Duodenal mucosa (tissue), 2 donors: ENCODE results near the gene DSCAML1.

Source experiments
- H3K27ac ChIP-seq: one replicate; pipeline ENCODE4 v1.7.0; 2013; ENCODE audit warnings: low read depth, low read length
- H3K27me3 ChIP-seq, 2 donors: one replicate each; pipeline ENCODE4 v1.7.0; 2013; ENCODE audit warnings: low read length in 2 of 2, control low read depth in 1 of 2; ENCODE audit not compliant: insufficient read depth in 2 of 2, control insufficient read depth in 1 of 2
- H3K36me3 ChIP-seq, 2 donors: one replicate each; pipeline ENCODE4 v1.7.0; 2013; ENCODE audit warnings: low read length in 2 of 2, control low read depth in 1 of 2; ENCODE audit not compliant: insufficient read depth in 2 of 2, control insufficient read depth in 1 of 2
- H3K4me1 ChIP-seq, 2 donors: one replicate each; pipeline ENCODE4 v1.7.0; 2013; ENCODE audit warnings: low read length in 2 of 2, control low read depth in 1 of 2; ENCODE audit not compliant: insufficient read depth in 2 of 2, control insufficient read depth in 1 of 2
- H3K4me3 ChIP-seq, 2 donors: one replicate each; pipeline ENCODE4 v1.7.0; 2013; ENCODE audit warnings: low read length in 2 of 2, low read depth in 1 of 2
- H3K9ac ChIP-seq, 2 donors: one replicate each; pipeline ENCODE4 v1.7.0; 2013; ENCODE audit warnings: low read length in 2 of 2, low read depth in 1 of 2
- H3K9me3 ChIP-seq, 2 donors: one replicate each; pipeline ENCODE4 v1.7.0; 2013; ENCODE audit warnings: low read length in 2 of 2, control low read depth in 1 of 2; ENCODE audit not compliant: control insufficient read depth in 1 of 2

DSCAML1 gene

GRCh38 chr11:117662671-117663269 lies 134.2 kb downstream of the DSCAML1 start:
- H3K9me3 ChIP-seq, result no peaks in the 10 kb centered on the region
- H3K4me1 ChIP-seq, result peaks cover 13 to 18% of the 10 kb centered on the region in 2 donors
- H3K4me3 ChIP-seq, result no peak overlapping the region
- no peak overlapping the region for H3K27ac ChIP-seq
- no peak overlapping the region for H3K9ac ChIP-seq
- no peaks in the 10 kb centered on the region for H3K36me3 ChIP-seq
- no peaks in the 10 kb centered on the region for H3K27me3 ChIP-seq

DNA sequence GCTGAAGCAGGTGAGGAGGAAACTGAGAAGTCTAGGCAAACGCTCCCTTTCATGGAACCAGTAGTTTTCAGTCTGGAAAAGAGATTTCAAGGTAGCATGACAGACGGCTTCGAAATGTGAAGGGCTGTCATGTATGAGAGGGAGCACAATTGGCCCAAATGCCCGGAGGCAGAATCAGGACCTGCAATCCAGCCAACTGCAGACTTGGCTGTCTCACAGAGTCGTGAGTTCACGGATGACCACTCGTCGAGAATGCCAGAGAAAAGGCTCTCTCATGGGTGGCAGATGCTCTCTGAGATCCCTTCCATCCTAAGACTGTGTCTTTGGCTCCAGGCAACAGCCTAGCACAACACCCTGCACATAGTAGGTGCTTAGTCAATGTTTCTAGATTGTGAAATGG lies 134.8 kb downstream of the DSCAML1 start:
- peaks cover 13 to 19% of the 10 kb centered on the region in 2 donors for H3K4me1 ChIP-seq
- no peak overlapping the region for H3K27ac ChIP-seq

GRCh38 chr11:117658809-117659208 lies 138.2 kb downstream of the DSCAML1 start:
- H3K27ac ChIP-seq, result no peak overlapping the region
- H3K36me3 ChIP-seq, result no peaks in the 10 kb centered on the region
- H3K4me3 ChIP-seq, result no peak overlapping the region
- peaks cover 11 to 13% of the 10 kb centered on the region in 2 donors for H3K4me1 ChIP-seq
- no peak overlapping the region for H3K9ac ChIP-seq
- H3K27me3 ChIP-seq, result no peaks in the 10 kb centered on the region
- no peaks in the 10 kb centered on the region for H3K9me3 ChIP-seq

More for the DNA sequence above, 134.8 kb downstream of the DSCAML1 start:
- Histone ChIP-seq H3K9me3 (no peaks in the 10 kb centered on the region), H3K36me3 (no peaks in the 10 kb centered on the region), H3K27me3 (no peaks in the 10 kb centered on the region), H3K4me3 (no peak overlapping the region), H3K9ac (no peak overlapping the region)

DNA sequence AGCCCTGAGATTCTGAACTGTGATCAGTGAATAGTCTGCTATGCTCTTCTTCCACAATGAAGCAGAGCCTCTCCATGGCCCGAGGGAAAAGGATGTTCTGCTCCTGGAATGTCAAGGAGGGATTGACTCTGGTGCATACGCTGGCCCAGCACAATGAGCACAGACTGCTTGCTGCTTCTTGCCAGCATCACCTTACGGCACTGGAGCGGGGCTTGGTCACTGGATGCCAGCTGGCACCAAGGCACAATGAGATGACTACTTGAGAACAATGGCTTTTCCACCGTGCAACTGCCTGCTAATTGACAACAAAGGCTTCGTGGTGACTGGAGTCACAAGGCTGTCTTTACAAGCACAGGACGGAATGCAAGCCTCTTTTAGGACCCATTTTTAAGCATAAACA lies 139.2 kb downstream of the DSCAML1 start:
- H3K36me3 ChIP-seq, result no peaks in the 10 kb centered on the region
- no peaks in the 10 kb centered on the region for H3K9me3 ChIP-seq
- H3K27me3 ChIP-seq, result no peaks in the 10 kb centered on the region
- H3K27ac ChIP-seq, result no peak overlapping the region
- H3K4me3 ChIP-seq, result no peak overlapping the region
- H3K9ac ChIP-seq, result no peak overlapping the region
- peaks cover 11 to 13% of the 10 kb centered on the region in 2 donors for H3K4me1 ChIP-seq

DNA sequence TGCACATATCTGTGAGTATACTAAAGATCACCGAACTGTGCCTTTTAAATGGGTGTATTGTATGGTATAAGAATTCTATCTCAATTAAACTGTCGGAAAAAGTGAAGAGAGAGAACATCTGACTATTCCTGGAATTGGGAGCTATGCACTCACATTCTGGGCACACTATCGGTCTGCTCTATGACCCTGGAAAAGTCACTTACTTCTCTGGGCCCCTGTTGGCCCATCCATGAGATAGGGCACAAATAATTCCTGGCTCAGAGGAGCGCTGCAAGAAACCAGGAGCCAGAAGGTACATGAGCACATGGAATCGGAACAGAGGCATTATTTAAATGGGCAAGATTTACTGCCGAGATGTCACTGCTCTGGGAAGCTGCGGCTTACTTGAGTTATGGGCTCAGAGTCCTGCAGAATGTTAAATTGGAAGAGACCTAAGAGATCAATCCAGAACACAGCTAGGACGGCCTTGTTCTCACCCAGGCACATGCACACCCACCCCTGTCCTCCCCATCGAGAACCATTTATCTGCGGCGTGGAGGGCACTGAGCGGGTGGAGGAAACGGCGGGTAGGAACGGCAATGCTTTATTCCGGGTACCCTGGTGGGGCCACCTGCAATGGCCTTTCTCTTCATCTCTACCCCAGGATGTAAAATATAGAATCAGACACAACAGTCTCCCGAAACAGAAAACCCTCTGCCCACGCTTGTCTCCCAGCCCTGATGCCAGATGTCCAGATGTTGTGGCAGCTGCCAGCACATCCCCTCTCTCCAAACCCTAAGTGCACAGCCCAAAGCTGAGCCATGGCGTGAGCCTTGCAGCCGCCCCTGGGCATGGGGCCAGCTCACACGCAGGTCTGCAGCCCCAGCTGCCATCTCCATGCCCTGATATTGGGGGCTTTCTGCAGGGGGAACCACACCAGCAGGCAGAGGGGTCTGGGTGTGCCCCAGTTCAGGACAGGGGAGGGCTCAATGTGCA lies 142.4 kb downstream of the DSCAML1 start:
- Histone ChIP-seq H3K9ac (no peak overlapping the region), H3K4me1 (peaks cover 16 to 18% of the 10 kb centered on the region in 2 donors), H3K27me3 (no peaks in the 10 kb centered on the region), H3K9me3 (no peaks in the 10 kb centered on the region), H3K36me3 (no peaks in the 10 kb centered on the region), H3K27ac (no peak overlapping the region), H3K4me3 (no peak overlapping the region)

- no peaks in the 10 kb centered on the region for H3K27me3 ChIP-seq
- no peaks in the 10 kb centered on the region for H3K9me3 ChIP-seq
- no peak overlapping the region for H3K27ac ChIP-seq
- H3K4me1 ChIP-seq, result peaks cover 15 to 16% of the 10 kb centered on the region in 2 donors
- H3K9ac ChIP-seq, result no peak overlapping the region
- H3K4me3 ChIP-seq, result no peak overlapping the region
- no peaks in the 10 kb centered on the region for H3K36me3 ChIP-seq
These were observed 144.5 kb downstream of the DSCAML1 start for GRCh38 chr11:117652521-117652920.

DNA sequence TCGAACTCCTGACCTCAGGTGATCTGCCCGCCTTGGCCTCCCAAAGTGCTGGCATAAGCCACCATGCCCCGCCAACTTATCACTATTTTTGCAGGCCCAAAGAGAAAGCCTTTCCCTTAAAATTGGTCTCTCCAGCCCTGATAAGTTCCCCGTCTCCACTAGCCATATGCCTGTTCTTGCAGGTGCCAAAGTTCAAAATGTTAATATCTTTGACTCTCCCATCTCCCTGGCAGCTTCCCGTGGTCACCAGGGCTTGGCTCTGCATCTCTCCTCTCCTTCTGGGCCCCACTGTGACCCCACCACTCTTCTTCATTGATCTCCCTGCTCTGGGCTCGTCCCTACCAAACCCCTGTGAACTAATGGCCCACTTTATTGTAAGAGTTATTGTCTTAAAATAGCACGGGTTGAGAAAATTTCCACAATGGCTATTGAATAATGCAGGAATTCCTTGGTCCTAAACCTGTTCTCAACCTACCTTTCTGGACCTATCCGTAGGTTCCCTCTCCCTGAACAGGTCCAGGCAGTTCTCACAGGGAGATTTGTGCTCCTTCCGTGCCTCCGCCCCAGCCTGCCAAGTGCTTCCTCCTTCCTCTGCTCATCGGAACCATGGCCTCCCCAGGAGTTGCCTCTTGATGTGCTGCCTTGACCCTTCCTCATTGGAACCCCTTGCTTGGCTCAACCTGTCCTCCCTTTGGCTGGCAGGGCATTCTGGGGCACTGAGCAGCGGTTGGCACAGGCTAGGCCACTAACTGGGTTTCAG lies 147.5 kb downstream of the DSCAML1 start:
- H3K9ac ChIP-seq, result no peak overlapping the region
- H3K27me3 ChIP-seq, result no peaks in the 10 kb centered on the region
- no peaks in the 10 kb centered on the region for H3K36me3 ChIP-seq
- H3K4me1 ChIP-seq, result peaks cover 15 to 16% of the 10 kb centered on the region in 2 donors
- H3K9me3 ChIP-seq, result no peaks in the 10 kb centered on the region
- no peak overlapping the region for H3K4me3 ChIP-seq
- H3K27ac ChIP-seq, result no peak overlapping the region

DNA sequence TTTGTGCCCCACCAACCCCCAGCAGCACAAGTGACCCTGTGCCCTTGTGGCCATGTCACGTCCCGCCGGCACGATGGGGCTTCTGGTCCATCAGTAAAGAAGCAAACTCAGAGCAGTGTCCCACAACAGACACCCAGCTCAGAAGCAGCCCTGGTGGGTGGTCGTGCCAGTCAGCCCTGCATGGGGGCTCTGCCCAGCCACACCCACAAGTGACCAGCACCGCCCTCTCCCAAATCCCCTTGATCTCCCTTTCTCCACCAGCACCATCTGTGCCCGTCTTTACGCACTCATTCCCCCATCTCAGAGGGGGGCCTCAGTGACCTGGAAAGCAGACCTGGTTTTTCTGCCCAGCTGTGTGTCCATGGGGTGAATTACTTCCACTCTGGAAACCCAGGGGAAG lies 149.1 kb downstream of the DSCAML1 start:
- no peak overlapping the region for H3K27ac ChIP-seq
- H3K4me3 ChIP-seq, result no peak overlapping the region
- H3K4me1 ChIP-seq, result peaks cover 15 to 16% of the 10 kb centered on the region in 2 donors
- H3K36me3 ChIP-seq, result no peaks in the 10 kb centered on the region
- H3K9ac ChIP-seq, result no peak overlapping the region
- no peaks in the 10 kb centered on the region for H3K9me3 ChIP-seq
- H3K27me3 ChIP-seq, result no peaks in the 10 kb centered on the region

- Histone ChIP-seq H3K9me3 (no peaks in the 10 kb centered on the region), H3K36me3 (no peaks in the 10 kb centered on the region), H3K4me3 (no peak overlapping the region), H3K4me1 (peaks cover 16 to 19% of the 10 kb centered on the region in 2 donors), H3K9ac (no peak overlapping the region), H3K27ac (no peak overlapping the region), H3K27me3 (no peaks in the 10 kb centered on the region)
These were observed 149.8 kb downstream of the DSCAML1 start for GRCh38 chr11:117647207-117647606.

- H3K4me1 ChIP-seq, result peaks cover 16 to 19% of the 10 kb centered on the region in 2 donors
- H3K9me3 ChIP-seq, result no peaks in the 10 kb centered on the region
- H3K27me3 ChIP-seq, result no peaks in the 10 kb centered on the region
- H3K27ac ChIP-seq, result no peak overlapping the region
- H3K9ac ChIP-seq, result no peak overlapping the region
- no peaks in the 10 kb centered on the region for H3K36me3 ChIP-seq
- no peak overlapping the region for H3K4me3 ChIP-seq
These were observed 150.6 kb downstream of the DSCAML1 start for GRCh38 chr11:117646411-117646810.
